GM15510 (cell line): Measurements from ENCODE around the gene TFEB.

Experiments
- POLR2A ChIP-seq: IDR thresholded peaks from 3 replicates; pipeline ENCODE4 v1.6.1; 2011; ENCODE audit warnings: borderline replicate concordance; ENCODE audit not compliant: insufficient read length; ENCODE audit errors: extremely low read depth

Gene TFEB

DNA sequence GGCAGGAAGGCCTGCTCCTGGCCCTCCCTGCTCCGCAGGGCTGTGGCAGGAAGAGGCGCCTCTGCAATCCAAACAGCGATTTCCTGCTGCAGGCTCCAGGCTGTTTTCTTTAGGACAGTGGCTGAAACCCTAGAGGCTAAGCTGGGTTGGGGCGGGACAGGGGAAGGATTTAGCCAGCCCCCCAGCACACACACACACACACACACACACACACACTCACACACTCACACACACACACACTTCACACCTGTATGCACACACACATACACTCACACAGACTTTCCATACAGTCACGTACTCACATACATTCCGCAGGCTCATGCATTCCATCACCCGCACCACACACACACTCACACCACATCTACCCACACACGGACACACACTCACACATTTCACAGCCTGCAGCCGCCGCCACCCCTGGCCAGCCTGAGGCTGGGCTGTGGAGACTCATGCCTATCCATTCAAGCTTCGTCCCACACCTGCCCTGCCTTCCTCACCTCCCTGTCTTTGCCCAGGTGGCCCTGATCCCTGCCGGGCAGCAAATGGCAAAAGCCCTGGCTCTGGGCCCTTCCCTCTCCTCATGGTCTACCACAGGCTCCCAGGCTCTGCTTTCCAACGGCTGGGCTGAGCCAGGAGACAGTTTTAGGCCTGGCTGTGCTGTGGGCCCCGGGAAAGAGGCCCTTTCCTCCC lies 79.3 kb downstream of the TFEB start:
- no peak for TF ChIP-seq POLR2A

DNA sequence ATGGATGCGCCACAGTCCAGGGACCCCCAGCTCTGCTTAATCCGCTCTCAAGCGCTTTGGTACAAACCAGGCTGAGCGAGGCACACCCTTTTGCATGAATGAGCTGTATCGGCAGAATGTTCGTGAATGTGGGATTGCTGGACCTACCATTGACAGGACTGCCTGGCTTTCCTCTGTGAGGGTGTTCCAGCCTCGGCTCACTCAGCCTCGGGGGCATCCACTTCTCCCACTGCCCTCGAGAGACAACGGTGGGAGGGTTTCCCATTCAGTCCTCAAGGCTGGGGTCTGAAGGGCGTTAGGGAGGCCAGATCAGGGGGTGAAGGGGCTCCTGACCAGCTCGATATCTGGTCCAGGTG lies 79.8 kb downstream of the TFEB start:
- TF ChIP-seq POLR2A = no peak

DNA sequence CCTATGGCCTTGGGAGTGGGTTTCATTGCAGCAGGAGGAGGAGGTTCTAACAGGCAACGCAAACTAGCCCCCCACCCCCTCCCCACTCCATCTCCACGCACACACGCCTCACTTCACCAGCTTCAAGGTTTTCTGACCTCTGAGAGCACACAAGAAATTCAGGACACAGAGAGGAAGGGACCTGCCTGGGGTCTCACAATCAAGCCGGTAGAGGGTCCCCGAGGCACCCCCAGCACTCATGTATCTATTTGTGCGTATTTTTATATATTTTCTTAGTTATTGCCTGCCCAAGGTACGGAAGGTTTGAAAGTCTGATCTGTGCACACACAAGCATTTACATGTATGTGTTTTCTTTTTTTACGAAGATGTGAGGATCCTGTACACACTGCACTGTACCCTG lies 80.2 kb downstream of the TFEB start:
- TF ChIP-seq POLR2A = no peak

DNA sequence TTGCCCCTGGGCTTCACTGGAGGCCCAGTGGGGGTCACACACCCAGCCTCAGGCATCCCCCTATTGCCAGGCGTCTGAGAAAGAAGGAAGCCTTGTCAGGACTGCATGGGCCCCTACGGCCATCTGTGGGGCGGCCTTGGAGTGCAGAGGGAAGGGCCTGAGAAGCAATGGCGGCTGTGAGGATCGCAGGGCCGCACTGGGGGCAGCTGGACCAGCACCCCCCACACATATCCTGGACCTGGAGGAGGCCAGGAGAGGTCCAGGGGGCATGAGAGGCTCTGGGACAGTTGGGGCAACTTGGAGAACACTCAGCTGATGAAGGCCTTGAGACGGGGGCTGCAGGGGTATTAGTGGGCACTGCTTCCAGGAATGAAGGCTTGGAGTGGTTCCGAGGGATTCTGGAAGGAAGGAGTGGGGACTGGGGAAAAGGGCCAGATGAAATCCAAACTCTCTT lies 80.7 kb downstream of the TFEB start:
- TF ChIP-seq POLR2A = no peak

DNA sequence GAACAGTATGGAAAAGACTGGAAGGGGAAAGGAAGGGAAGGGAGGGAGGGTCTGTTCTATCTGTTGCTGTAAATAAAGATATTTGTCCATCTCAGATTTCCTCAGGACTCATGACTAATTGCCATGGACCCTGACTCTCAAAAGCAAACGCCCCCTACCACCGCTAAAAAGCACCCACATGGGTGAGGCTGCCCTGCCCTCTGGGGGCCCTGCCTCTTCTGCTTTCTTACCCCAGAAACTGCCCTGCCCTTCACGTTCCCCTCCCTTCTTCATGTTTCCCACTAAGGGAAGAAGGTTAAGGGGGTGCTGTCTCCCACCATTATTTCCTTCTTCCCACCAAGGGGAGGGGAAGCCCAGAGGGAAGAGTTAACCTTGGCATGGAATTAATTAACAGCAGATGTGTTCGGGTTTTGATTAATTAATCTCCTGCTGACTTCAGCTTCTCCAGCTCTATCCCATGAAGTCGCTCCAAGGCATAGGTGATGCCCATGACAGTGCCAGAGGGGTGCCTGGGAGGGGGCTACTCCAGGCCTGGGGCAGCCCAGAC lies 81.2 kb downstream of the TFEB start:
- no peak for TF ChIP-seq POLR2A

DNA sequence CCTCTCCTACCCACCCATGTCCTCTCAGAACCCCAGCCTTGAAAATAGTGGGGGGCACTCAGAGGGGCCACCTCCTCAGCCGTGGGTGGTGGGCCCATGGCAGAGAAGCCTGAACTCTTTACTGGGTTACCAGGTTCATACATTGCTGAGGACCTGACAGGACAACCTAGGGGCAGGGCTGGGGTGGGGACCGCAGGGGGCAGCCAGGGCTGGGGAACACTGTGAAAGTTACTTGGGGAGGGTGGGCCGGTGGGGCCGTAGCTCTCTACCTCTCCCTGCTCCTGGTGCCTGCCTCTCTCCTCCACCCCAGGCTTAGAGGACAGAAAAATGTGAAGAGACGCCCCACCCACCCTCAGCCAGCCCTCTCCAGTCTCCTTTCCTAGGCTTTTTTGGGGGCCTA lies 81.7 kb downstream of the TFEB start:
- no peak for TF ChIP-seq POLR2A

DNA sequence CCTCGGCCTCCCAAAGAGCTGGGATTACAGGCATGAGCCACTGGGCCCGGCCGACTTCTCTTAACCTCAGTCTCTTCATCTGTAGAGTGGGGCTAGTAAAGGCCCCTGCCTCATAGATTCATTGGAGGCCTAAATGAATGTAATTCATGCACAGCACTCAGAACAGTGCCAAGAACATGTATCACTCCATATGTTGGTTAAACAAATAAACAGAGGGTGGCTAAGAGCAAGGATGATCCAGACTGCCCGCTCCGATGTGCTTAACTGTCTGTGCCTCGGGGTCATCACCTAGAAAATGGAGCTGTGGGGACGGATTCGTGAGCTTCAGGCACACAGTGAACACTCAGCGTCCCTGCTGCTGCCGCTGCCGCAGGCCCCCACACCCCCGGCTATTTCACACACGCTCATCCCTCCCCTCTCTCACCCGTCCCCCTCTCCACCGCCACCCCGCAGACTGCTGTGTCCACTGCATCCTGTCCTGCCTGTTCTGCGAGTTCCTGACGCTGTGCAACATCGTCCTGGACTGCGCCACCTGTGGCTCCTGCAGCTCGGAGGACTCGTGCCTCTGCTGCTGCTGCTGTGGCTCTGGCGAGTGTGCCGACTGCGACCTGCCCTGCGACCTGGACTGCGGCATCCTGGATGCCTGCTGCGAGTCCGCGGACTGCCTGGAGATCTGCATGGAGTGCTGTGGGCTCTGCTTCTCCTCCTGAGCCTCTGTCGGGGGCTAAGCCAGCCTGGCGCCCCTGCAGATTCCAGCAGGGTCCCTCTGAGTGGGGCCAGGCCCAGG lies 82.3 kb downstream of the TFEB start:
- no peak for TF ChIP-seq POLR2A

DNA sequence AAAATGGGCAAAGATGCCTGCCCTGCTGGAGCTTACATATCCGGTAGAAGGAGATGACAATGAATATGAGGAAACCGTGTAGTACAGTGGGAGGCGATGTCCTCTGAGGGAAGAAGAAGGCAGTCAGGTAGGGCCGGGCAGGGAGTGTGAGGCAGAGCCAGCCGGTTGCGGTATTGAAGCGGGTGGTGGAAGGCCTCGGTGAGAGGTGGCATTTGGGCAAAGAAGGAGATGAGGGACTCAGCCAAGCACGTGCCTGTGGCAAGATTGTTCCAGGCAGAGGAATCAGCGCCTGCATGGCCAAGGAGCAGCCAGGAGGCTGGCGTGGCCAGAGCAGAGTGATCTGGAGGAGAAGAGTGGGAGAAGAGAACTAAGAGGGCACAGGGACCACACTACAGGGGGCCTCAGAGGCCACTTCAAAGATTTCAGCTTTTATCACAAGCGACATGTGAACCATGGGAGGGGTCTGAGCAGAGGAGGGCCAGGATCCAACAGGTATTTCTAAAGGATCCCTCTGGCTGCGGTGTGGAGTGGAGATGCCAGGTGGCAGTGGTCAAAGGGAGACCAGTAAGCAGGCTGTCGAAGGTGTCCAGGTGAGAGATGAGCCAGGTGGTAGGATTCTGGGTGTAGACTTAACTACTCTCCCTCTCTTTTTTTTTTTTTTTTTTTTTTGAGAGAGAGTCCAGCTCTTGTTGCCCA lies 83.3 kb downstream of the TFEB start:
- TF ChIP-seq POLR2A = no peak

DNA sequence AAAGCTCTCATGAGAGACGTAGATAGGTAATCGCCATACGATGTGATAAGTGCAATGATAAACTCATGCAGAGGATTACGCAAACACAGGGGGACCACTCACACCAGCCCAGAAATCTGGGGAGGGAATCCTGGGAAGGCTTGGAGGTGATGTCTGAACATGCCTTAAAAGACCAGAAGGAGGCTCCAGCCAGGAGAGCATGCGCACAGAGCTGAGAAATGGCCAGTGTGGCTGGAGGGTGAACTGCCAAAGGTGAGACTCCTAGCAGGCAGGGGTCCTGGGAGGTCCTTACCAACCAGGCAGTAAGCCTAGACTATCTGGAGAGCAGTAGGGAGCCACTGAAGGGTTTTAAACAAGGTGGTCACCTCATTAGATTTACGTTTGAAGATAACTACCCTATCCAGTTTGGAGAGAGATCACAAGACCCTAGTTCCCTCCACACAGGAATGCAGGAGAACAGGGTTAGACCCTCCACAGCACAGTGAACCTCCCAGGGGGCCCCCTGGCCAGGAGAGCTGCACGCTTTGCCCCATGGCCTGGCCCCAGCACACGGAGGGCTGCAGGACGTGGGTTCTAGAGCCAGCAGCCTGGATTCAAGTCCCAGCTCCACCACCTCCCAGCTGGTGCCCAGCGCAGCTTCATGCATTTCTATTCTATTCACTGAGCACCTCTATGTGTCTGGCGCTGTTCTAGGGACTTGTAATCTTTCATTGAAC lies 84.0 kb downstream of the TFEB start:
- no peak for TF ChIP-seq POLR2A

DNA sequence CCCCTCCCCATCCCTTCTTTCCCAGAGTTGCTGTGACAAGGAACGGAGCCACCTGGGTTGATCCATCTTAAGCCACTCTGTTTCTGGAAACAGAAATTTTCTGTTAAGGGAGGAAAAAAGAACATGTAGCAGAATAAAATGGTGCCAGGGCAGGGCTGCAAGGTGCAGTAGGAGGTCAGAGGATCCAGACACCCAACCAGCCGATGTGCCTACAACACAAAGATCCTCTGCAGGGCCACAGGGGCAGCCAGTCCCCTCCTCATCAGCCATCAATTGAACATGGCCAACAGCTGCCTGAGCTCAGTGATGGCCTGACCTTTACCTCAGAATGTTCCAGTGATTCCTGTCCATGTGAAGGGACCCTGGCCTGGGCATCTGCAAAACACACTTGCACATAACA lies 85.3 kb downstream of the TFEB start:
- TF ChIP-seq POLR2A = no peak

DNA sequence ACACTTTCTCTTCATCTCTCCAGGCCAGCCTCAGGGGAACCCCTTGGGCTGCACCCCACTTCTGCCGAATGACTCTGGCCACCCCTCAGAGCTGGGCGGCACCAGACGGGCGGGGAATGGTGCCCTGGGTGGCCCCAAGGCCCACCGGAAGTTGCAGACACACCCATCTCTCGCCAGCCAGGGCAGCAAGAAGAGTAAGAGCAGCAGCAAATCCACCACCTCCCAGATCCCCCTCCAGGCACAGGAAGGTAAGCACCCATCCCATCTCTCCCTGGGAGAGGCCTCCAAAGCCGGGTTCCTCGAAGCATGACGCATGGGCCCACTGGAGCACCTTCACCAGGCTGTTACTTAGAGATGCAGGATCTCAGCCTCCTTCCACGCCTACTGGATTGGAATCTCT lies 85.8 kb downstream of the TFEB start:
- TF ChIP-seq POLR2A = no peak

DNA sequence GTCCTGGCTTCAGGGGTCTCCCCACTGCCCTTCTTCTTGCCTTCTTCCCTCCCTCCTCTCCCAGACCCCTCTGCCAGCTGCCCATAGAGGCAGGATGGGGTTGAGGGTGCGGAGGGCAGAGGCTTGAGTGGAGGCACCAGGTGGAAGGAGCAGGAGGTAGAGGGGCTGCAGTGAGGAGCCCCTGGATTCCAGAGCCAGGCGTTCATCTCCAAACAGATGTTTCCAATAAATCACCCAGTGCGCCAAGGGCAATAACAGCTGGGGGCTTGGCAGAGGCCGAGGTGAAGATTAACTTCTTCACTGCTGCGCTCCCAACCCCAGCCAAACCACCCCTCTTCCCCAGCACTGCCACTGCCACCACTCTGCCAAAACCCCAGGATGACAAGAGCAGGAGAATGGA lies 86.5 kb downstream of the TFEB start:
- no peak for TF ChIP-seq POLR2A

DNA sequence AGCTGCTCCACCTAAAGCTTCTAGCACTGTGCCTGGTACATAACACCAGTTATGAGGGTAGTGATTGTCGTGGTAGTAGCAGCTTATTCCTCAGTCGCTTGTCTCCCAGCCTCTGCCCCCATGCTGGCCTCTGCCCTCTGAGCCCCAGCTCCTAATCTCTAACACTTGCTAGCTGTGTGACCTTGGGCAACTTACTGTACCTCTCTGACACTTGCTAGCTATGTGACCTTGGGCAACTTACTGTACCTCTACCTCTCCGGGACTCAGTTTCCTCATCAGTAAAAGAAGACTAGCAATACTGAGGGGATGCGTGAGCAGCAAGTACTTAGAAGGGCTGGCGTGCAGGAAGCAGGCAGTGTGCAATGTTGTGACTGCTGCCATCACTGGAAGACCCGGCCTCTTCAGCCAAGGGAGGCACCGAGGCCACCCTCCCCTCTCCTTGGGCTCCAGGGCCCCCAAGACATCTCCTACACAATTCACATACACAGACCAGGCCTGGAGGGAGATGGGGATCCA lies 87.3 kb downstream of the TFEB start:
- TF ChIP-seq POLR2A = no peak

DNA sequence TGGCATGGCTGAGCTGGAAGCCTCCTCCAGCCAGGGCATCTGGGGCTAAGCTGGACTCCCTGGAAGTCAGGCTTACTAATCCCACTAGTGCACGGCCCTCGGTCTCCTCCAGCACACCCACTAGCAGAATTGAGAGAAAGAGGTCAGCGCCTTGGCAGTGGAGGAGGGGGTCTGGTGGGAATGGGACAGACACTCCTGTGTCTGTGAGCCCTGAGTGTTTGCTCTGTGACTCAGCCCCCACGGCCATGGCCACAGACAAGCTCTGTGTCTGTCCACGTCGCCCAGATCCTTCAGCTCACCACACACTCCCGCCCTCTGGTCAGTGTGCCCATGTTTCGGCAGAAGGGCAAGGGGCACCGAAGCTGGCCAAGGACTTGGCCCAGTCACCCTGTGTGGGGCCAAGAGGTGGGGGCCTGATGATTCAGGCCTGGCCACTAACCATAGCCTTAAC lies 88.3 kb downstream of the TFEB start:
- TF ChIP-seq POLR2A = no peak
